GM18519 (cell line): ENCODE results near the gene VPS72.
A peak's percentile ranks its signal among the peaks of the same experiment; 100 is the strongest.
"Not testable (repeated sequence)": the region's sequence is repeated elsewhere in the genome, so short reads cannot be mapped to it uniquely, and the experiment has no call there.

ENCODE experiments used
- ATAC-seq: cut with Tn5 transposase; IDR thresholded peaks from one replicate; pipeline ENCODE4 v1.9.1; 2021; ENCODE audit warnings: mild to moderate bottlenecking, moderate library complexity; ENCODE audit not compliant: unreplicated experiment, low FRiP score

VPS72 gene

DNA sequence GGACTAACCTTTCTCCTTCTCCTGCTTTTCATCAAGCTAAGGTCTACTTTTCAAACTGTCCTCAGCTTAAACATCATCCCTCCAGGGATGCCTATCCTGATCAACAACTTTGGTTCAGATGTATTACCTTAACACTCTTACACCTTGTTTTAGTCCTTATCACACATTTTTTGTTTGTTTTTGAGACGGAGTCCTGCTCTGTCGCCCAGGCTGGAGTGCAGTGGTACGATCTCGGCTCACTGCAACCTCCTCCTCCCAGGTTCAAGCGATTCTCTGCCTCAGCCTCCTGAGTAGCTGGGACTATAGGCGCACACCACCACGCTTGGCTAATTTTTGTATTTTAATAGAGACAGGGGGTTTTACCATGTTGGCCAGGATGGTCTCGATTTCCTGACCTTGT lies 1.3 kb downstream of the VPS72 start:
- not testable (repeated sequence) for ATAC-seq

DNA sequence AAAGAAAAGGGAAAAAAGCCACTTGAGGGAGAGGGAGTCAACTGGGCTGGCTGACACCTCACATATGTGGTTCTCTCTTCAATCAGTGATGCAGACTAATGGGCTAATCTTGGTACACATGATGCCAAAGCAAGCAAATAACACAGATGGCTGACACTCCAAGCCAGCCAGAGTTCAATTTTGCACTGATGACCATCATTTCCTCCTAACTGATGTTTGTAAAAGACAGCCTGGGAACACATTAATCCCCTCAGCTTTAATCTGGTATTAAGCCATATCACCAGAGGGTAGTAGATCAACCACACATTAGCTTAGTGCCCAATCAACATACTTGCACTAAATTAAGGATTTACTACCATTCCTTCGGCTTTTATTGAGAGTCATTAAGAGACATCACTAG lies 2.8 kb downstream of the VPS72 start:
- no peak for ATAC-seq

DNA sequence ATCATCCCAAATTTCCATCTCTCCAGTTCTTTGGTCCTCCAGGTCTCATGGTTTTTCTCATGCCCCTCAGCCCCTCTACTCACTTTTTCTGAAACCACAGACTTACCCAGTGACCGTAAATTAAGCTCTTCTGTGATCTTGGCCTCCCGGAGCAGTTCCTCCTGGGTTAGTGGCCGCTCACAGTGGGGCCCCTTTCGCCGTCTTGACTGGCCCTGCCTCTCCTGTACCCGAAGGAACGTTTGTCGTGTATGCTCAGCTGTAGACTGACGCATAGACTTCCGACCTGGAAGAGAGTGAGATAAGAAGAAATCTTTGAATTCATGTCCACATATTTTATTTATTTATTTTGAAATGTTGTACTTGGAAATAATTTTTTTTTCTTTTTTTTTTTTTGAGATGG lies 5.8 kb downstream of the VPS72 start:
- ATAC-seq = no peak

- ATAC-seq = no peak
Measured at GRCh38 chr1:151176514-151177045, 13.4 kb downstream of the VPS72 start.

GRCh38 chr1:151175863-151176262 lies 14.1 kb downstream of the VPS72 start, which contains the start of gene TMOD4:
Gene TMOD4 (minus strand): TSS chr1:151175981. CDS start chr1:151174875, 1,106 bp downstream.
- ATAC-seq = no peak

DNA sequence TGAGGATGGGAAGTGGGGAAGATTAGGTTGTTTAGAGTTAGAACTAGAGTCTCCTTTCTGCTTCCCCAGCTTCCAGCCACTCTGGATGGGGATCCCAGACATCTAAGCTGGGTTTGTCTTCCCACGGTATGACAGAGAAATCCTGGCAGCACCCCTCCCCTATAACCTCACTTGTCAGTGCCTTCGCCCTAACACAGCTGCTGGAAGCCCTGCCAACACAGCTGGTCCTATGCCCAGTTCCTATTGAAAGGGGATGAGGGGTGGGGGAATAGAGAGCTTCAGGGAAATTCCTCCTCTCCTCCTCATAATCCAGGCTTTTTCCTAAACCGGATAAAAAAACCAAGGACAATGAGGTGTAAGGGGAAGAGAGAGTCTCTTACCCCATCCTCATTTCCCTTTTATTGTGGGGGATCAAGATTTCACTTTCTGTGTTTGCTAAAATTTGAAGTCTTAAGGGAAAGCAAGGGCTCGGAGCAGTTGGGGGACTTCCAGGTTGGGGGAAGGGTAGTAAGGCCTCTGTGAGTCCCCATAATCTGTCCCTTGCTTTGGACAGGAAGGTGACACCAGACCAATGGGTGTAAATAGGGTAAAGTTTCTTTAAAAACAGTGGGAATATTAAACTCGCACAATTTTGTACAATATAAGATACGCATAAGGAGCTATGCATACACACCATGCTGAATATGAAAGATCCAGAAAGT lies 14.8 kb downstream of the VPS72 start:
- ATAC-seq = no peak

GRCh38 chr1:151171190-151171589 lies 18.8 kb downstream of the VPS72 start:
- ATAC-seq = no peak

DNA sequence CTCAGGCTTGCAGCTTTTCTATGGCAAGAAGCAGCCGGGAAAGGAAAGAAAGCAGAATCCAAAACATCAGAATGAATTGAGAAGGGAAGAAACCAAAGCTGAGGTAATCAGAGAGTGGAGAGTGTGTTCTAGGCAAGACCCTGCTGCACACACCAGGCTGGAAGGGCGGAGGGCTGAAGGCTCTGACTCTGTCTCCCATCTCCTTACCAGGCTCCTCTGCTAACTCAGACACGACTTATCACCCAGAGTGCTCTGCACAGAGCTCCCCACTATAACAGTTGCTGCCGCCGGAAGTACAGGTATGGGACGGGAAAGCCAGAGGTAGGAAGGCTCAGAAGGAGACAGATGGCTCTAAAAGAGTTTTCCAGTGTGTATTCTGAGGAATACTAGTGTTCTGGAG lies 22.9 kb downstream of the VPS72 start:
- ATAC-seq = no peak

GRCh38 chr1:151166505-151166956 lies 23.5 kb downstream of the VPS72 start:
- ATAC-seq = no peak

DNA sequence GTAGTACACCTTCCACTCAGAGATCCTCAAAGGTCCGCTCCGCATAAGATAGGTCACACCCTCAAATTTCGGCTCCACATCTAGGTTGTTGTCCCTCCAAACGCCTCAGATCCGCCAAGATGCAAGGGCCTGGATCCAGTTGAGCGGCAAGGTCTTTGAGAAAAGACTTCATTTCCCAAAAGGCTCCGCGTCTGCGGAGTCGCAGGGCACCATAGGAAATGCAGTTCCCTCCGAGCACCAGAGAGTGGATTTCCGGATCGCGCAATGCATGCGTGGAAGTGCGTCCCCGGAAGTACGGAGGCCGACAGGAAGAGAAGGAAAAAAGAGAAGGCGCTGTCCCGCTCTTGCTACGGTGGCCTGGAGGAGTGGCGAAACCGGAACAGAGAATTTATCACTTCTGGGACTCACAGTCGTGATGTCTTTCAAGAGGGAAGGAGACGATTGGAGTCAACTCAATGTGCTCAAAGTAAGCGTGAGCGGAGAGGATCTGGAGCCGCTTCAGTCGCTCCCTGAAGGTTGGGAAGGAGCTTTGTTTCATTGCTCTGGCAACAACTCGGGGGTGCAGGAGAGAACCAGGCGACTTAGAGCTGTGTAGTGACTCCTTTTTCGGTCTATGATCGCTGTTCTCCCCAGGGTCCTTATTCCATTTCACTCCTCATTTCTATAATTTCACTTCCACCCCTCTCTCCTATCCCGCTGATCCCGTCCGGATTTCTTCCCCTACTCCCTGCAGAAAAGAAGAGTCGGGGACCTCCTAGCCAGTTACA lies 24.1 kb downstream of the VPS72 start, which contains the start of the genes LYSMD1 and SCNM1:
TSS of gene LYSMD1 (minus strand) at position 165 of the 767 bp plus-strand sequence. CDS start 644 bp downstream, outside the sequence.
TSS of gene SCNM1 (plus strand) at position 407 of the 767 bp plus-strand sequence. CDS start at position 416, 9 bp downstream.
- peak; percentile 79 for ATAC-seq

GRCh38 chr1:151165281-151165737 lies 24.7 kb downstream of the VPS72 start:
- no peak for ATAC-seq

DNA sequence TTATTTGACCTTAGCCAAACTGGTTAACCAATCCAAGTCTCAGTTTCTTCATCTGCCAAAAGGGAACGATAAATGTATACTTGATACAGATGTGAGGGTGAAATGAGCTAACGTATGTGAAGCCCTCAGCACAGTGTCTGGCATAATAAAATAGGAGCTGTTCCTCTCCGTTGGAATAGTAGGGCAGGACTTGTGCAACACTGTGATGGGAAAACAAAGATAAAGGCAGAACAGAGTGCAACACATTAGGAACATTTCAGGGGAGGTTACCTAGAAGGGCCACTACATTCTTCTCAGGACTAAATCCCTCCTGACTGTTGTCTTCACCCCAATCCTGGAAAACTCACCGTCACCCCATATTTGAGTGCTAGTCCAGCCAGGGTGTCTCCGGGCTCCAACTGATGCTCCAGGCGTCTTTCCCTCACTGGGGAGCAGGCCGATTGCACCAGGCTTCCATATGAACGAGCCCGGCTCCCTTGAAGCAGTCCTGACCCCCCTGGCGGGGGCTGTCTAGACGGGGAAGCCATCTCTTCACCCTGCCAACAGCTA lies 25.2 kb downstream of the VPS72 start:
- no peak for ATAC-seq

- ATAC-seq = no peak
Measured at GRCh38 chr1:151159373-151159772, 30.6 kb downstream of the VPS72 start.

GRCh38 chr1:151158751-151159251 lies 31.2 kb downstream of the VPS72 start:
- no peak for ATAC-seq

- no peak for ATAC-seq
Measured at GRCh38 chr1:151158326-151158725, 31.7 kb downstream of the VPS72 start.

- ATAC-seq = no peak
Measured at GRCh38 chr1:151157067-151157531, 32.9 kb downstream of the VPS72 start.

GRCh38 chr1:151156515-151156819 lies 33.5 kb downstream of the VPS72 start, which contains the start of gene TNFAIP8L2:
Gene TNFAIP8L2 (plus strand): TSS chr1:151156649. CDS start chr1:151158698, 2,049 bp downstream.
- ATAC-seq = no peak

GRCh38 chr1:151147665-151148064 lies 42.3 kb downstream of the VPS72 start:
- no peak for ATAC-seq

GRCh38 chr1:151147132-151147503 lies 42.9 kb downstream of the VPS72 start:
- no peak for ATAC-seq

GRCh38 chr1:151146412-151147131 lies 43.4 kb downstream of the VPS72 start, which contains the start of gene SEMA6C:
Gene SEMA6C (minus strand): TSS chr1:151146631. CDS start chr1:151142621, 4,010 bp downstream.
- ATAC-seq = peak; percentile 89
